Stimulated activated CD4-positive, alpha-beta T cell treated with anti-CD3 and anti-CD28 coated beads, Interleukin-4, amount 100 ng/mL, for 24 hours (primary cell): ENCODE results near the gene ABCD1.
"Not testable (repeated sequence)": the region's sequence is repeated elsewhere in the genome, so short reads cannot be mapped to it uniquely, and the experiment has no call there.

Experiments used
- DNase-seq: peaks from one replicate; pipeline ENCODE4 v3.0.0-alpha.2; 2020

Gene ABCD1

DNA sequence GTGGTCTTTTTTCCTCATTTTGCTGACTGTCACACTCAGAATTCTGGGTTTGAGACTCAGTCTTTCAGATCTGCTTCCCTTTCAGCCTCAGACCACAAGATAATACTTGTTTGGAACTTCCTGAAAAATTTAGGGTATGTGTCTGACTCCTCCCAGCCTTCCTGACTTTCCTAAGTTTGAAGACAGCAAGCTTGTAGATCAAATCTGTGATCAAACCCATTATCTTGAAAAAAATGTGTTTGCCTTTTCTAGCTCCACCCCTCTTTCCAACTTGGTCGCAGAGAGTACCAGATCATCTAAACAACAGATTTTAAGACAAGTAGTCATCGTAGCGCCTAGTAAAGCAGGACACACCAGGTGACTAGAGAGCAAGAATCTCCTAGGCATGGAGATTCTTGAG lies 10.4 kb upstream of the ABCD1 start:
- no peak for DNase-seq

DNA sequence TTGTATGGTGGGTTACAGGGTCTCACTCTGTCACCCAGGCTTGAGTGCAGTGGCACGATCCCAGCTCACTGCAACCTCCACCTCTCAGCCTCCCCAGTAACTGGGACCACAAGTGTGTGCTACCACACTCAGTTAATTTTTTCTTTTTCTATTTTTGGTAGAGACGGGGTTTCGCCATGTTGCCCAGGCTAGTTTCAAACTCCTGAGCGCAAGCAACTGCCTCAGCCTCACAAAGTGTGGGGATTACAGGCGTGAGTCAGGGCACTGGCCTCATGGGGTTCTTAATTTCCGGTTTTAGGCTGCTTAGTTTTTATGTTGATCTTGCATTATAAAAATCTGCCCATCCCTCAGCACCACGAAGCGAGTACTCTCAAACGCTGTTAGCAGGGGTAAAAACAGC lies 7.2 kb upstream of the ABCD1 start:
- DNase-seq: no peak

DNA sequence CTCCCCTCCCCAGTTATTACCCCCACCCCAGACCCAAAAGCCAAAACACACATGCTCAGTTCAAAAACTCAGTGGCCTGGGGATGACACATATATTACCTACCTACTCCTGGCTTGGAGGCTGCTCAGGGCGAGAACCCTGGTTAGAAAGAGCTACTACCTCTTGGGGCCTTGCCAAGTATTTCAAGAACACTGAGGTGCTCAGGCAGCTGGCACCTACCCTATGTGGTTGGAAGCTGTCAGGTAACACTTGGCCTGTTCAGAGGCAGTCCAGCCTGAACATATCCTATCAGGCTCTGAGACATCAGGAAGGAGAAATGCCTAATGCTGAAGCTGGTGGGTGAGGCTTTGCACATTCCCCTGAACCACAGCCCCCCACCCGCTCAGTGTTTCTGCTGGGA lies 5.4 kb upstream of the ABCD1 start:
- DNase-seq: no peak

DNA sequence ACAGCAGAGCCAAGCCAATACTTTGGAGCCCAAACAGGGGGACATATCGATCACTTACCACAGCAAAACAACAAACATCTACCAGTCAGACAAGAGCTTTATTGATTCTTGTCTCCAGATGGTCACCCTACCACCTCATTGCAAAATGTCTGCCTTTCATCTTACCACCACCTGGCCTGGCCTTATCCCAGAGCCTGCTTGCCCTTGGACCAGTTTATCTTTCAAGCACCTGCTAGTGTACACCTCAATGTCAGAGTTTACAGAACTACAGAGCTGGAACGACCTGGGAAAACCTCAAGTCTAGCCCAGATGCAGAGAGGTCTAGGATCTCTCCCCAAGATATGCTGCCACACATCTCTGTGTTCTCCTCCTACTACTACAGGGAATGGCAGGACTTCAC lies 5.0 kb upstream of the ABCD1 start:
- no peak for DNase-seq

DNA sequence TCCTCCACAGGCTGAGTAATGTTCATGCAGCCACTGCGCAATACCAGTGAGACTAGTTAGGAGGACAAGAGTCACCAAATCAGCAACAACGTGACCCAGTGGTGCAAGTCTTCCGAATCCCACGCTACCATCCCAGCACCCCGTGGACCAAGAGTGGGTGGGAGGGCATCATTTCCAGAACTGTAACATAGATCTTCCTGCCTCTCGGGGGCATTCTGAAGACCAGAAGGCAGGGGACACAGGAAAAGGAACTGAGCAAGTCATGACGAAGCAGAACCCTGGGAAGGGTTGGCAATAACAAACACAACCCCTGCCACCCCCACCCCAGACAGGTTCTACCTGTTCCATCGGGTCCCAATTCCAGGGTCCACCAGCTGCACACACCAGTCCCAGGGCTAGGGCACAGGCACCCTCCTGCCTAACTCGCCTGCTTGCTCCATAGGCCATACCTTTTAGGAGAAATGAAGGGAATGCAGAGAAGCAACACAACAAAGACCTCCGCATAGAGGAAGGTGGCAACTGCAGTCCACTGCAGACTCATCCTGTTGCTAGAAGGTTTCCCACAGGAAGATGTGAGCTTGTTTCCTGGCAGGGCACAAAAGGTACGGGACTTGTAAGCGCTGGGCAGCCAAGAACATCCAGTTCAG lies 1.8 kb upstream of the ABCD1 start:
- peak; percentile 3 for DNase-seq

DNA sequence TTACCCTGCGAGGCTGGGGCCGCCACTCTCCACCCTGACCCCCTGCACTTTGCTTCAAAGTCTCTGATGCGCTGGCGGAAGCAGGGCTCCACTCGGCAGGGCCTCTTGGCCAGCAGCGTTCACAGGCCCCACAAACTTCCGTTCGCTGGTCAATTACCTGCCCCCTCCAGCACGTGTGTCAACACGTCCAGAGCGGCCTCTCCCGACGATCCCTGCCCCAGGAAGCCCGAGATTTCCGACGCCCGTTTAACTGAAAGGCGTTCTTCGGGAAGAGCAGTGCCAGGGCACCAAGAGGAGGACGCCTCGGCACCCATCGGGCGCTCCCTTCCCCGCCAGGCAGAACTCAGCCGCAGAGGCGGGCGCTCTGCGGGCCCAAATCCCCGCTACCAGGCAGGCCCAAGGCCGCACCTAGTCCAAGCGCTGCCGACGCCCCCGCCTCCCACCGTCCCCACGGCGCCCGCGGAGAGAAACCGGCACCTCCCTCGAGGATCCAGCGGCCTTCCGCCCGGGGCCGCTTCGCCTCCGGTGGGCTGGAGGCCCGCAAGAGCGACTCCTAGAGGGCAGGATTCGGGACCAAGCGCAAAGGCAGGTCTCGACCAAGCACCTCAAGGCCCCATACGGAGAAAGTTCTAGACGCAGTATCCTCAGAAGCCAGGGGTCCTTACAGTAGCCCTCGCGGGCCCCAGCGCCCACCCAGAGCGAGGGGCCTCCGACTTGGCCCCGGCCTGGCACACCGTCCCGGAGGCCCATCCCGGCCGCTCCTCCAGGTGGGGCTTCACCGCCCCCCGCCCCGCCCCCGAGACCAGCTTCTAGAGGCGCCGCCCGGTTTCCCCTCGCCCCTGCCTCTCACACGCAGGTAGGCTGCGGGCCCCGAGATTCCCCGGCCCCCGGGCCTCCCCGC lies 1.1 kb upstream of the ABCD1 start:
- peak; percentile 51 for DNase-seq

DNA sequence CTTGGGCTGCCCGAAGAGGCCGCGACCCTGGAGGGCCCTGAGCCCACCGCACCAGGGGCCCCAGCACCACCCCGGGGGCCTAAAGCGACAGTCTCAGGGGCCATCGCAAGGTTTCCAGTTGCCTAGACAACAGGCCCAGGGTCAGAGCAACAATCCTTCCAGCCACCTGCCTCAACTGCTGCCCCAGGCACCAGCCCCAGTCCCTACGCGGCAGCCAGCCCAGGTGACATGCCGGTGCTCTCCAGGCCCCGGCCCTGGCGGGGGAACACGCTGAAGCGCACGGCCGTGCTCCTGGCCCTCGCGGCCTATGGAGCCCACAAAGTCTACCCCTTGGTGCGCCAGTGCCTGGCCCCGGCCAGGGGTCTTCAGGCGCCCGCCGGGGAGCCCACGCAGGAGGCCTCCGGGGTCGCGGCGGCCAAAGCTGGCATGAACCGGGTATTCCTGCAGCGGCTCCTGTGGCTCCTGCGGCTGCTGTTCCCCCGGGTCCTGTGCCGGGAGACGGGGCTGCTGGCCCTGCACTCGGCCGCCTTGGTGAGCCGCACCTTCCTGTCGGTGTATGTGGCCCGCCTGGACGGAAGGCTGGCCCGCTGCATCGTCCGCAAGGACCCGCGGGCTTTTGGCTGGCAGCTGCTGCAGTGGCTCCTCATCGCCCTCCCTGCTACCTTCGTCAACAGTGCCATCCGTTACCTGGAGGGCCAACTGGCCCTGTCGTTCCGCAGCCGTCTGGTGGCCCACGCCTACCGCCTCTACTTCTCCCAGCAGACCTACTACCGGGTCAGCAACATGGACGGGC lies 579 bp downstream of the ABCD1 start:
- peak; percentile 5 for DNase-seq

DNA sequence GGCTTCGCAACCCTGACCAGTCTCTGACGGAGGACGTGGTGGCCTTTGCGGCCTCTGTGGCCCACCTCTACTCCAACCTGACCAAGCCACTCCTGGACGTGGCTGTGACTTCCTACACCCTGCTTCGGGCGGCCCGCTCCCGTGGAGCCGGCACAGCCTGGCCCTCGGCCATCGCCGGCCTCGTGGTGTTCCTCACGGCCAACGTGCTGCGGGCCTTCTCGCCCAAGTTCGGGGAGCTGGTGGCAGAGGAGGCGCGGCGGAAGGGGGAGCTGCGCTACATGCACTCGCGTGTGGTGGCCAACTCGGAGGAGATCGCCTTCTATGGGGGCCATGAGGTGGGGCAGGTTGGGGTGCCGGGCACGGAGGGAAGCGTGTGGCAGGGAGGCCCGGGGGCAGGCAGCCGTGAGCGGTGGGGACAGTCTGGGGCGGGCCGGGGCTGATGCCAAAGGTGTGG lies 1.2 kb downstream of the ABCD1 start:
- DNase-seq: no peak

DNA sequence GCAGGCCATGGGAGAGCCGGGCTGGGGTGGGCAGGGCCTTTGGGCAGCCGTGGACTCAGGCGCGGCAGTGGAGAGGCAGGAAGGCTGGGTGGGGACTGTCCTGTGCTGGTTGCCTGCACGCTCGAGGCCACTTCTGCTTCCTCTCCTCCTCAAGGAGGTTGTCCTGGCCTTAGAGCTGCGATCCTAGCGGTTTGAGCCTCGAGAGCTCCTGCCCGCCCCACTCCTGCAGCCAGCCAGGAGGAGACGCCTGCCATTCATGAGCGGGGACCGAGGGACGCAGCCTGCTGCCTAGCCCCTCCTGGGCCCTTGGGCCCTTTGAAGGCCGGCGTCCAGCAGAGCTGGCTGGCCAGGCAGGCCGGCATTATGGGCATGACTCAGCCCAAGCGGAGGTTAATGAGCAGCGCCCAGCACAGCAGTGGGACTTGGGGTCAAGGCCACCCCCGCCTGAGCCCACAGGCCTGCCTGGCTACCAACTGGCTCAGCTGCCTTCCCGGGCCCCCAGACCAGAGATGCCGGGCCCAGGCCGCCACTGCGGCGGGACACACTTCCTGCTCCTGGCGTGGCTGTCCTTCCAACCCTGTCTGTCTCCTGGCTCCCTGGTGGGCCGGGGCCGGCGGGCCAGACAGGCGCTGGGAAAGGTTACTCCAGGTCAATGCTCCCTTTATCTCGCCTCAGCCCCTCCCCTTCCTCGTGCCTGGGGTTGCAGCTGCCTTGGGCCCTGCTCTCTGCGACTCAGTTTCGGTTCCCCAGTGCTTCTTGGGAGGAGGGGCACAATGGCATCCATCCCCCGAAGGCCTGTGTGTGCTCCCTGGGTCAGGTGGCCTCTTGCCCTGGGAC lies 1.8 kb downstream of the ABCD1 start:
- peak; percentile 24 for DNase-seq

DNA sequence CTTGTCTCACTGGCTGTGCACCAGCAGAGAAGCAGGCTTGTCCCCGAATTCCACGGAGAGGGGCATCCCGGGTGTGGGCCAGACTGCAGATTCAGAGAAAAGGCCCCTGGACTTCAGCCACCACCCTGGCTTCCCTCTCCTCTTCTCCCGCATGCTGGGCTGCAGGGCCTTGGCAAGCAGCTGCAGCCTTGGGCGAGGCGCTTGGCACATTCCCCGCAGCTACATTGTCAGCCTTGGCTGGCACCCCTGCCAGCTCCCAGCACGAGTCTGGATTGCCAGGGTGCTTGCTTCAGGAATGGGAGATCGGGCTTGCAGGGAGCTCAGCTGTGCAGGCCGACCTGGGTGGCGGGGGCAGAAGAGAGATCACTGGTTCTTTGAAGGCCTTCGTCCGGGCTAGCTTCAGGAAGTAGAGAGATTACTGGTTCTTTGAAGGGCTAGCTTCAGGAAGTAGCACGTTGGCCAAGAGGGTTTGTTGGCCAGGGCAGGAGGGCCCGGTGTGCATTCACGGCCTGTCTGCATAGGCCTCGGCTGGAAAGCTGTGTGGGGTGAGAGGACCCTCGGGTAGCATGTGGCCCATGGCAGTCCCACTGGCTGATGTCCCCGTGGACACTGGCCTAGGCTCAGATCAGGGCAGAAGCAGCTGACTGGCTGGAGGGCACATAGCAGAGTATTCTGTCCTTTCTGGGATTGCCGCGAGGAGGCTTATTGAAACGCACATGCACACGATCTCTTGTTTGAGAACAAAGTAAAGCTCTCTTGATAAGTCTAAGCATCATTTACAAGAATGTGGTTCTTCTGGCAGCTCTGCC lies 2.7 kb downstream of the ABCD1 start:
- no peak for DNase-seq

DNA sequence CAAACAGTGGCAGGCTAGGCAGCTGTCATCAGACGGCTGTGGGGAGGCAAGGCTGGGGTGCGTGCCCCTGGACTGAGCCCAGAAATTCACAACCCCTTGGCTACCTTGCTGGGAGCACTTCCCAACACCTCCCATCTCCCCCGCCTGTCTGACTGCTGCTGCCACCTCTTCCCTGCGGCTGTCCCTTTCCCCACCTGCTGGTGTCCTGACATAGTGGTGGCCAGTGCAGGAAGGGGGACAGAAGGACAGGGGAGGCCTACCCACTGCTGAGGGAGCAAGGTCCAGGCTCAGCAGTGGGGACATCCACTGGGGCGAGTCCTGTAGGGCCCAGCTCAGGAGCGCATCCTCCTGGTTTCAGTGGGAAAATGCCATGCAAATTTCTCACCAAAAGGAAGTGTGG lies 3.4 kb downstream of the ABCD1 start:
- DNase-seq: no peak

DNA sequence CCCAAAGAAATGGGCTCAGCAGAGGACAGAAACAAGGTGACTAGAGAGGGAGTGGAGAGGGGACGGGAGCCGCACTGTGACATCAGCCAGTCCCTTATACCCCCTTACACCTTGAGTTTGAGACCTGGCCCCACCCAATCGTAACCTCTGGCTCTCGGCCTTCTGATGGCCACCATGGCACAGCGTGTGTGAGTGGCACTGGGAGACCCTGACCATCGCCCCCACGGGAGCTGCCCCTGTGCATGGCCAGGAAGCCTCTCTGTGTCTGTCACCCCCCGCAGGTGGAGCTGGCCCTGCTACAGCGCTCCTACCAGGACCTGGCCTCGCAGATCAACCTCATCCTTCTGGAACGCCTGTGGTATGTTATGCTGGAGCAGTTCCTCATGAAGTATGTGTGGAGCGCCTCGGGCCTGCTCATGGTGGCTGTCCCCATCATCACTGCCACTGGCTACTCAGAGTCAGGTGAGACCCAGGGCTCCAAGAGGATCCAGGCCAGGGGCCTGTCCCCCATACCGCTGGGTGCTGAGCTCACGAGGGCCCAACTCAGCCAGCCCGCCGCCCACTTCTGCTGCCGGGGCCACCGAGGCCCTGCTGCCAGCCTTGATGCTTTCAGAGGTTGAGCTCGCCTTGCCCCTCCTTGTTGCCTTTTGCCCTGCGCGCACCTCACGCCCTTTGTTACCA lies 4.4 kb downstream of the ABCD1 start:
- DNase-seq: no peak

DNA sequence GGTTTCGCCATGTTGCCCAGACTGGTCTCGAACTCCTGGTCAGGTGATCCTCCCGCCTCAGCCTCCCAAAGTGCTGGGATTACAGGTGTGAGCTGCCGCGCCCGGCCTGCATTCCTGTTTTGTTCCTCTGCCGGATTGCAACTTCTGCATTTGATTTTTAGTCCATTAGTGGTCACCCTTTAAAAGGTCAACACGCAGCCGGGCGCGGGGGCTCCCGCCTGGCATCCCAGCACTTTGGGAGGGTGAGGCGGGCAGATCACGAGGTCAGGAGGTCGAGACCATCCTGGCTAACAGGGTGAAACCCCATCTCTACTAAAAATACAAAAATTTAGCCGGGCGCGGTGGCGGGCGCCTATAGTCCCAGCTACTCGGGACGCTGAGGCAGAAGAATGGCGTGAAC lies 5.5 kb downstream of the ABCD1 start:
- not testable (repeated sequence) for DNase-seq

DNA sequence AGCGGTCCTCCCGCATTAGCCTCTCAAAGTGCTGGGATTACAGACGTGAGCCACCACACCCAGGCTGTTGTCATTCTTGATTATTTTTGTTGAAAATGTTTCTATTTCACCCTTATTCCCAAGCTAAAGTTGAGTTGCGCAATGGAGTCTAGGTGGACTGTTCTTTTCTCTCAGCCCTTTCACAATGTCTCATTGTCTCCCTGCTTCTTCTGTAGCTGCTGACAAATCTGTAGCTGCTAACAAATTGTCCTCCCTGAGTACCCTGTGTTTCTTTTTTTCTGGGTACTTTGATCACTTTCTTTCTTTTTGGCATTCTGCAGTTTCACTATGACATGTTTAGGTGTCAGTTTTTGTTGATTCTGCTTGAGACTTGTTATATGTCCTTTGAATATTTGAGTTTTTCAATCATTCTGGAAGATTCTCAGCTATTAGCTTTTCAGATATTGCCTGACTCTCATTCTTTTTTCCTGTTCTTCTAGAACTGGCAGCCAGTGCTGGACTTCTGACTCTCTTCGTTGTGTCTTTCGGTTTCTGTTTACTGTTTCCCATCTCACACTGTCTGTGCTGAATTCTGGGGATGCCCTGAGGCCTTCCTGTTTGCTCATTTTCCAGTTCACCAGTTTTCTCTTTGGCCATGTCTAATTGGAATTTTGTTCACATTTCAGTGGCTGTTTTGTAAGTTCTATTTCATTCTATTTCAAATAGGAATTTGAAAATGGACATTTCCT lies 6.6 kb downstream of the ABCD1 start:
- DNase-seq: no peak

DNA sequence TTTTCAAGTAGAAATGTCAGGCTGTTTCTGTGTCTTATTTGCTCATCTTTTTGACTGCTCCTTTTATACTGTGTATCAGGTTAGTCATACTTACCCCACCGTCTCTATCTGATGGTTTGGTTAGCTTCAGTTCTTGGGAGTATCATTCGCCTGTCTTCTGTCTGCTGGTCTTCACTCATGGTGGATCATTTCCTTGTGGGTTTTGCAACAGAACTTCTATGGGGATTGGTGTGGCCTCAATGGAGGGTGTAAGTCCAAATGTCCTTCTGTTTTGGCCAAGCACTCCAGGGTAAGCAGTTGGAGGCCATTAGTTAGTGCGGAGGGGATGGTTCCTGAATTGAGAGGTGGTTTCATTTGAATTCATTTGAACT lies 7.2 kb downstream of the ABCD1 start:
- DNase-seq: no peak

DNA sequence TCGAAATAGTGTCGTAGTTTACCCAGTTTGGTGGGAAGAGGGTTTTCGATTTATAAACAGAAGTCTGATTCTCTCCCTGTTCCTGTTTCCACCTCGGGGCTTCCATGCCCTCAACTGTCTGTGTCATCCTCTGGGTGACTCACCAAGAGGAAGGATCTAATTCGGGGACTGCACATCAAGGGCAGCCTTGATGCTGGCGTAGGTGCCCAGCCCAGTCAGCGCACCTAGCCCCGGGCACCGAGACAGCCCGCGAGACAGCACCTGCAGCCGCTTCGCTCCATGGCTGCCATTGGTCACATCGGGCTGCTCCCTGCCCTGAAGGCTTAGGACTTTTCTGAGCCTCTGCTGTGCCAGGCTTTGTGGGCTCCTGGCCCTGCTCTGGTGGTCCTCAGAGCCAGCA lies 7.7 kb downstream of the ABCD1 start:
- DNase-seq: no peak

DNA sequence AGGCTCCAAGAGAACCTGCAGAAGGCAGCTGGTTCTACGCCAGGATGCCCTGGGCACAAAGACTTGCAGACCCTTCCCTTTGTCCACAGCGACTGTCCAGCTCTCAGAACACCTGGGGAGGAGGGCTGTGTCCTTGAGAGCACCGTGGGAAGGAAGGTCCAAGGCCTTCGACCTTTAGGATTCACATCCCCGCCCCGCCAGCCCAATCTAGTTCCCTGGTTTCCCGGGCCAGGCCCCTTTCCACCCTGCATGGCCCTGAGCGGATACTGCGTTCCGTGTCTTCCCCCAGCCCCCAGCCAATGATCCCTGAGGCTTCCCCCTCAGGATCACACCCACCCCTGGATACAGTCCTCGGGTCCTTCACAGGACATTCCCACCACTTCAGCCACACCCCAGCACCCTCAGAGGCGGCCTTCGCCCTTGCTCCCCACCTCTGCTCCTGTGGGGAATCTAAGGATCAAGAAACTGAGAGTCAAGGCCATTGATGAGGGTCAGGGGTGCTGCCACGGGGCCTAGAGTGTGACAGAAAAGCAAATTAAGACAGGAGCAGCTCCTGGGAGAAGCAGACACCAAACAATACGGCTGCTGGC lies 9.1 kb downstream of the ABCD1 start:
- DNase-seq: no peak

DNA sequence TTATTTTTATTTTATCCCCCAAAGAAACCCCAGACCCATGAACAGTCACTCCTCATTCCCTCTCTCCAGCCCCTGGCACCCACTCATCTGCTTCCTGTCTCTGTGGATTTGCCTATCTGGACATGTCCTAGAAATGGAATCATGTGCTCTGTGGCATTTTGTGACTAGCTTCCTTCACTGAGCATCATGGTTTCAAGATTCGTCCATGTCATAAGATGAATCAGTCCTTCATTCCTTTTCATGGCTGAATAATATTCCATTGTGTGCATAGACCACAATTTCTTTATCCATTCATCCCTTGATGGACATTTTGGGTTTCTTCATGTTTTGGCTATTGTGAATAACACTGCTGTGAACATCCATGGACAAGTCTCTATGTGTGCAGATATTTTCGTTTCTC lies 10.2 kb downstream of the ABCD1 start:
- no peak for DNase-seq

DNA sequence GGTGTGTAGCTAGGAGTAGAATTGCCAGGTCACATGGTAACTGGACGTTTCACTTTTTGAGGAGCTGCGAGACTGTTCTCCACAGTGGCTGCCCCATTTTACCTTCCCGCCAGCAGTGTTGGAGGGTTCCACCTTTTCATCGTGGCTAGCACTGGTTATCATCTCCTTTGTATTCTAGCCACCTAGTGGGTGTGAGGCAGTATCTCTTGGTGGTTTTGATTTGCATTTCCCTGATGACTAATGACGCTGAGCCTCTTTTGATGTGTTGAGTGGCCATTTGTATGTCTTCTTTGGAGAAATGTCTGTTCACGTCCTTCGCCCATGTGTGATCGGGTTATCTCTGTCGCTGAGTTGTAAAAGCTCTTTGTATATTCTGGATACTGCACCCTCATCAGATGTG lies 10.6 kb downstream of the ABCD1 start:
- DNase-seq: peak; percentile 4
